ENCODE results near the gene MBOAT2.
"Not testable (repeated sequence)": the region's sequence is repeated elsewhere in the genome, so short reads cannot be mapped to it uniquely, and the experiment has no call there.

The MBOAT2 gene

GRCh38 chr2:8993196-8993901 lies 10.1 kb downstream of the MBOAT2 start:
- DNase-seq (ENCODE audit: low spot score) = no peak

- DNase-seq (ENCODE audit: low spot score) = no peak
Measured at GRCh38 chr2:8992643-8993042, 10.8 kb downstream of the MBOAT2 start.

GRCh38 chr2:8989536-8990079 lies 13.9 kb downstream of the MBOAT2 start:
- DNase-seq (ENCODE audit: low spot score) = no peak

- no peak for DNase-seq (ENCODE audit: low spot score)
Measured at GRCh38 chr2:8987410-8987809, 16.1 kb downstream of the MBOAT2 start.

- no peak for DNase-seq (ENCODE audit: low spot score)
Measured at GRCh38 chr2:8986327-8986976, 17.0 kb downstream of the MBOAT2 start.

GRCh38 chr2:8985561-8986326 lies 17.7 kb downstream of the MBOAT2 start:
- no peak for DNase-seq (ENCODE audit: low spot score)

GRCh38 chr2:8984855-8985254 lies 18.6 kb downstream of the MBOAT2 start:
- no peak for DNase-seq (ENCODE audit: low spot score)

GRCh38 chr2:8984157-8984556 lies 19.3 kb downstream of the MBOAT2 start:
- DNase-seq (ENCODE audit: low spot score) = no peak

- DNase-seq (ENCODE audit: low spot score) = no peak
Measured at GRCh38 chr2:8983571-8983970, 19.9 kb downstream of the MBOAT2 start.

- no peak for DNase-seq (ENCODE audit: low spot score)
Measured at GRCh38 chr2:8981876-8982275, 21.6 kb downstream of the MBOAT2 start.

GRCh38 chr2:8980096-8980495 lies 23.4 kb downstream of the MBOAT2 start:
- DNase-seq (ENCODE audit: low spot score) = no peak

- DNase-seq (ENCODE audit: low spot score) = no peak
Measured at GRCh38 chr2:8977758-8978157, 25.7 kb downstream of the MBOAT2 start.

- DNase-seq (ENCODE audit: low spot score) = no peak
Measured at GRCh38 chr2:8976442-8977259, 26.8 kb downstream of the MBOAT2 start.

- DNase-seq (ENCODE audit: low spot score) = no peak
Measured at GRCh38 chr2:8974016-8974415, 29.5 kb downstream of the MBOAT2 start.

GRCh38 chr2:8973017-8973416 lies 30.5 kb downstream of the MBOAT2 start:
- DNase-seq (ENCODE audit: low spot score) = not testable (repeated sequence)

GRCh38 chr2:8972535-8972934 lies 30.9 kb downstream of the MBOAT2 start:
- not testable (repeated sequence) for DNase-seq (ENCODE audit: low spot score)

- not testable (repeated sequence) for DNase-seq (ENCODE audit: low spot score)
Measured at GRCh38 chr2:8969348-8969747, 34.1 kb downstream of the MBOAT2 start.

- no peak for DNase-seq (ENCODE audit: low spot score)
Measured at GRCh38 chr2:8966123-8966908, 37.2 kb downstream of the MBOAT2 start.

GRCh38 chr2:8965216-8965969 lies 38.1 kb downstream of the MBOAT2 start:
- no peak for DNase-seq (ENCODE audit: low spot score)

GRCh38 chr2:8962890-8963289 lies 40.6 kb downstream of the MBOAT2 start:
- no peak for DNase-seq (ENCODE audit: low spot score)

Data from HuH-7.5 (cell line).